Medulla oblongata (tissue), 1 donor: ENCODE data around the gene APC2.
"Not testable (repeated sequence)": the region's sequence is repeated elsewhere in the genome, so short reads cannot be mapped to it uniquely, and the experiment has no call there.

Experiments used
- DNase-seq: peaks from one replicate; pipeline ENCODE4 v3.0.0-alpha.2; 2015; ENCODE audit errors: extremely low spot score

Gene APC2

DNA sequence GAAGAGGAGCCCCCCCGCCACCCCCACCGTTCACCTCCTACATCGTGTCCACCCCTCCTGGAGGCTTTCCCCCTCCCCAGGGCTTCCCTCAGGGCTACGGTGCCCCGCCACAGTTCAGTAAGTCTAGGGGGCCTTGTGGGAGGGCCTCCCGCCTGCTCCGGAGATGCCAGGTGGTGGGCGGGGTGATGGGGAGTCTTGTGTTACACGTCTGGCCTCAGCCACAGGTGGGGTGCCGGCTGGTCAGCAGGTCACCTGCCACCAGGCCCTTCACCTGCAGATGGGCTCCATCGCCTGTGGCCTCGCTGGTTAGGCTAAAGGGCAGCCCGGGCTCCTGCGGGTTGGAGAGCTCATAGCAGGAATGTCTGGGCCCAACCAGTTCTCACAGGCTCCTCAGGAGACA is 19.7 kb upstream of the APC2 start:
- no peak for DNase-seq

DNA sequence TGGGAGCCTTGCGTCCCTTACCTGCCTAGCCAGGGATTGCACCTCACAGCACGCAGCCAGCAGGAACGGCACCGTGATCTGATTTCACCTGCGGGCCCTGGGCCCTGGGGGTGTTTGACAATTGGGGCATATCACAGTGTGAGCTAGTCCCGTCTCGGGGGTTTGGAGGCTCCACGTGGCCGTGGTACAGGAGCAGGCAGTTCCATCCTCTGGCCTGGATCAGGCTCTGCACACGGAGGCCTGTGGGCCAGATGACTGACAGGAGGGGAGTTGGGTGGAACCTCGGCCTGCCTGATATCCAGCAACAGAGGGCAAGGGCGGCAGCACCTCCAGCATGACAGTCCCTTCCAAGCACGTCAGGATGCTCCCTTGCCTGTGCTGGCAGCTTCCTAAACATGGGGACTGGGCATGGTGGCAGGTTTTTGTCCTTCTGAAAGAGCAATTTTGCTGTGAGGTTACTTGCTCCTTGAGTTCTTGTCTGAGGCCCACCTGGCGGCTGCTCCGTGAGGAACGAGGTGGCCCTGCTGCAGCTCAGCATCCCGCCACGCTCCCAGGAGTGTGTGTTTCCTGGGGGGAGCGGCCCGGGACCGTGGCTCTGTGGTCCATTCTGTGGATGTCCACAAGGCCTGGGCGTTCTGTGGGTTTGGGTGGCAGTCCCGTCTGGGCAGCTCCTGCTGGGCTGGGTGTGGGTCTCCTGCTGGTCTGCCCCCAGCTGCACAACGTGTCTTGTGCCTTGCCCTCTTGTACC is 18.0 kb upstream of the APC2 start:
- no peak for DNase-seq

DNA sequence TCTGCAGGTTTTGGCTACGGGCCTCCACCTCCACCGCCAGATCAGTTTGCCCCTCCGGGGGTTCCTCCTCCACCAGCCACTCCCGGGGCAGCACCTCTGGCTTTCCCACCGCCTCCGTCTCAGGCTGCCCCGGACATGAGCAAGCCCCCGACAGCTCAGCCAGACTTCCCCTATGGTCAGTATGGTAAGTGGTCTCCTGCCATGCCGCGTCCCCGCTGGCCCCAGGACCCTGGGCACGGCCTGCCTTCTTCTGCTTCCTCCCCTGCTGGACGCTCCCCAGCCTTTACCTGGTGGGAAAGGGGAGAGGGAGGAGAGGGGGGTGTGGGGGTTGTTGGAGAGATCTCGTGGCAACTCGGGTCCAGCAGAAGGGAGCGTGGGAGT is 17.4 kb upstream of the APC2 start:
- no peak for DNase-seq

GRCh38 chr19:1433119-1434039 is 16.5 kb upstream of the APC2 start:
- DNase-seq = no peak

DNA sequence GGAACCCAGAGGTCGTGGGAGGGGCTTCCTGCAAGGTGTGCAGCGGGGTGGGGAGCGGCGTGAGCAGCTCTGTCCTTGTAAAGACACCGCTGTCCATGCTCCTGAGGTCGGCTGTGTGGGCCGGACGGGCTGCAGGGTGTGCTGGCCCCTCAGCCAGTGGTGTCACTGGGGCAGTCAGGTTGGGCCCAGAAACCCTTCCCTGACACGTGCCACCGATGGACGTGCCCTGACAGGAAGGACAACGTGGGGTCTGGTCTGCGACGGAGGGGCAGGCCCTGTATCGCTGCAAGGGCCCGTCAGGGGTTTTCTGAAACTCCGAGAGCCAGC is 15.9 kb upstream of the APC2 start:
- no peak for DNase-seq

DNA sequence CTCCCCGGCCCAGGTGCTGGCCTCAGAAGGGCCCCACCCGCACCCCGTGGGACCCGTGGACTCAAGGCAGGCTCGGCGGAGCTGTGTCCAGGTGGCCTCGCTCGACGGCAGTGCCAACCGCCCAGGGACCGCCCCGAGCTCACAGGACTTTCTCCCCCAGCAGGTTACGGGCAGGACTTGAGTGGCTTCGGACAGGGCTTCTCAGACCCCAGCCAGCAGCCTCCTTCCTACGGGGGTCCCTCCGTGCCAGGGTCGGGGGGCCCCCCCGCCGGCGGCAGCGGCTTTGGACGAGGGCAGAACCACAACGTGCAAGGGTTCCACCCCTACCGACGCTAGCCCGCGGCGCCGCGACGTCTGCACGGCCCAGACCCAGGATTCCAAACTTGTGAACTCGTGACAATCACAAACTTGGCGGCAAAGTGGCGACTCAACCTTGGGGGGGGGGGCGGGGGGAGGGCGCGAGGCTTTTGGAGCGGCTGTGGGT is 15.3 kb upstream of the APC2 start:
- no peak for DNase-seq

GRCh38 chr19:1435378-1435989 is 14.4 kb upstream of the APC2 start:
- DNase-seq = no peak

DNA sequence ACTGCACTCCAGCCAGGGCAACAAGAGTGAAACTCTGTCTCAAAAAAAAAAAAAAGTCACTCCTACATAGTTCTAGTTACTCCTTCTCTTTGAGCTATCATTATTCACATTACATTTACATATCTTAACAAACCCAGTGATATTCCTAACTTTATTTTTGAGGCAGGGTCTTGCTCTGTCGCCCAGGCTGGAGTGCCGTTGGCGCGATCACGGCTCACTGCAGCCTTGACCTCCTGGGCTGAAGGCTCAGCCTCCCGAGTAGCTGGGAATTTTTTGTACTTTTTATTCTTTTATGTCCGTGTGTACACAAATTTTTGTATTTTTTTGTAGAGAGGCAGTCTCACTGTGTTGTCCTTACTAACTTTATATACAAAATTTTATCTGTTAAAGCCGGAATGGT is 12.3 kb upstream of the APC2 start:
- DNase-seq = no peak

GRCh38 chr19:1438035-1438932 is 11.6 kb upstream of the APC2 start, which contains the start of gene RPS15:
Gene RPS15 (plus strand): TSS chr19:1438396. CDS start chr19:1438426, 30 bp downstream.
- DNase-seq = peak; percentile 94

GRCh38 chr19:1438933-1439354 is 11.0 kb upstream of the APC2 start:
- no peak for DNase-seq

GRCh38 chr19:1439525-1440417 is 10.2 kb upstream of the APC2 start:
- not testable (repeated sequence) for DNase-seq

DNA sequence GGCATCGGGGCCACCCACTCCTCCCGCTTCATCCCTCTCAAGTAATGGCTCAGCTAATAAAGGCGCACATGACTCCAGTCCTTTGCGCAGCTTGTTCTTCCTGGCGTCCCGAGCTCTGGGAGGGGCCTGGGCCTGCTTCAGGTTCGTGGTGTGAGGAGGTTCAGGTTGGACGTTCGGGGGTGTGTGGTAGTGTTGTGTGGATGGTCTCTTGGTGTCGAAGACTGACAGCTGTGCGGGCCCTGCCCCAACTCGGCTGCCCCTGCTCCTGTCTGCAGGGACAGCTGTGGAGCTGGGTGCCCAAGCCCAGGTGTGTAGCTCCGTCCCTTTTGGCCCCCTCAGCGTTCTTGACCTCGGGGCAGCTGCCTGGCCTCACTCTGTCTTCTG is 9.5 kb upstream of the APC2 start:
- DNase-seq = no peak

DNA sequence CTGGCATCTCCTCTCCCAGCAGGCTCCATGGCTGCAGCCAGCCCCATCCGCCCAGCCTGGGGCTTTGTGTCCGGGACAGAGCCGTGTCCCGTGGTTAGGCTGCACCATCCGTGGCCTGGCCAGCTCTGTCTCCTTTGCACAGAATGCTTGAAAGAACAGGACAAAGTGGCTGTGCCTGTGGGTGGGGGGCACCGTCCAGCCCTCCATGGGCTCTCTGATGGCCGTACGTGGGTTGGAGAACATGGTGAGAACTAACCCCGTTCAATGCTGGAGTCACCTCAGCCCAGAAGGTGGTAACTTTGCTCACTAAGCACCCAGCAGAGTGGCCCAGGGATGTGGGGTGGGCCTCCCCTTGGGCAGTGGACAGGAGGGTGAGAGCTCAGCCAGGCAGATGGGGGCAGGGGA is 8.9 kb upstream of the APC2 start:
- no peak for DNase-seq

DNA sequence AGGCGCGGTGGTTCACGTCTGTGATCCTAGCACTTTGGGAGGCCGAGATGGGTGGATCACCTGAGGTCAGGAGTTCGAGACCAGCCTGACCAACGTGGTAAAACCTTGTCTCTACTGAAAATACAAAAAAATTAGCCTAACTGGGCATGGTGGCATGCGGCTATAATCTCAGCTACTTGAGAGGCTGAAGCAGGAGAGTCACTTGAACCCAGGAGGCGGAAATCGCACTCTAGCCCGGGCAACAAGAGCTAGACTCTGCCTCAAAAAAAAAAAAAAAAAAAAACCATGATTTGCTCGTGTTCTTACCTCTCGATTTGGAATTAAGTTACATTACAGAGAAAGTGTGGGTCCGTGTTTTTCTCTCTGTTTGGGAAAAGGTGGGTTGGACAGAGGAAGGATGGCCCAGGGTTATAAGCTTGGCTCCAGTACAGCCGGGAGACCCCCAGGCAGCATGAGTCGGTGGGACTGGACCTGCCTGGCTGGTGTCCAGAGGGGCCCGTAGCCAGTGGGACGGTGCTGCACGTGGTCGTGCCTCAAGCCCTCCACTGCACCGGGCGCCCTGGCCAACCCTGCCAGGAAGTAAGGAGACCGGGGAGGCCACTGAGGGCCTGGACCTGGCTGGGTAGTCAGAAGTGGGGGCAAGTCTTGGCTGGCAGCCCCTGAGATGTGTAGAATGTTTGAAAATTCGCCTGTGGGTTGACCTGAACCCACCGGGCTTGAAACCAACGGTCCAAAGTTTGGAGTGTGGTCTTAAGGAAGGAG is 8.1 kb upstream of the APC2 start:
- no peak for DNase-seq

DNA sequence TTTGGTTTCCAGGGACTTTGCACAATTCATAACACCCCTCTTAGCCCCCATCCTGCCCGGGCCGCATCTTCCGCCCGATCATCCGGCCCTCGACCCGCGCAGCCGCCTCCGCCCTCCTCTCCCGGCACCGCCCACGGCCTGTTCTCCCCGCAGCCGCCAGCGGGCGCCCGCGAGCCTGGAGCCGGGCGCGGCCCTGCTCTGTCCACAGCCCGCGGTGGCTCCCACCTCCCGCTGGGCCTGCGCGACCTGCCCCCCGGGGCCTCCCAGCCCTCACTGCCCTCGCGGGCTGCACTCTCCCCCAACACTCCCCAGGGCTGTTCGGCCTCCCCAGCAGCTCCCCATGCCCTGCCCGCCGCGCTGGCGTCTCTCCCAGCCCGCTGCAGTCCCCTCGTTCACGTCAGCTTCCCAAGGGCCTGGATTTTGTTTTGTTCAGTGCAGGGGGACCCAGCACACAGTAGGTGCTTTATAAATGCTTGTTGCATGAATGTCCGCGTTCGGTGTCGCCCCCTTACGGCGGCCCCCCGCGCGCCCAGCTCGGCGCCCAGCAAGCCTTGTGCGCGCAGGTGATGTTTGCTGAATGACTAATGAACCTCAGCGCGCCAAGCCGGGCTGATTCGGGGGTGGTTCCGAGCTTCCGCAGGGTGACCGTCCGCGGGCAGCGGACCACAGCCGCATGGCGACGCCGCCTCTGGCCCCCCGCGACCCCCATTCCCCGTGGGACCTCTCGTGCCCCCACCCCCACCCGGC is 4.6 kb upstream of the APC2 start:
- peak; percentile 77 for DNase-seq

DNA sequence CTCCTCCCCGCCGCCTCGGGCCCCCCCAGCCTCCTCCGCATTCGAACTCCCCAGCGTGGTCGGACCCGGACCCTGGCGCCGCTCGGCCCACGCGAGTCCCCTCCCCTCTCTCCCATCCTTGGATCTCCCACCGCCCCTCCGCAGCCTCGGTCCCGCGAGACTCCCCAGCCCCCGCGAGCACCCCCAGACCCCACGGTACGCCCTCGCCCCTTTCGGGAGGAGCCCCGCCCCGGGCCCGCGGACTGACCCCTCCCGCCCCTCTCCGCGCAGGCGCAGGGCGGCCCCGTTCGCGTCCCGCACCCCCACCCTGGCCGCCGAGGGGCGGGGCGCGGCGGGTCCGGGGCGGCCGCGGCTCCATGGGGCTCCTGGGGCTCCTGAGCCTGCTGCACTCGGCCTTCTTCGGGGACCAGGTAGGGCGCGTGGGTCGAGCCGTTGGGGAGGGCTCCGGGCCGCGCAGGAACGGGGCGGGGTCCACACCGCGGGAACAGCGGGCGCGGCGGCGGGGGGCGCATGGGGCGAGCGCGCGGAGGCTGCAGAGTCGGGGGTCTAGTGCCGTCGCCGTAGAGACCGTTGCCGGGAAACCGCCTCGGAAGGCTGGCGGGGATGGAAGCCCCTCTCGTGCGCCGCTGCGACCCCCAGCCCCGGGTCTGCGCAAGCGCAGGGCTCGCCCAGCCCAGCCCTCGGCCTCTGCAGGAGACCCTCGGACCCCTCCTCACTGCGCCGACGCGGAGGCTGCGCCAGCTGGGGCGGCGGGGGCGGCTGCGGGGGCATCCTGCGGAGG is 3.8 kb upstream of the APC2 start:
- DNase-seq = peak; percentile 58

GRCh38 chr19:1446713-1447481 is 3.0 kb upstream of the APC2 start:
- peak; percentile 40 for DNase-seq
